ENCODE measurements around the gene ZNF439. TPM values are rescaled to one million over a fixed set of nuclear protein-coding genes. Genes with fewer than 3 reads are reported as not detected.
"Not testable (repeated sequence)": the region's sequence is repeated elsewhere in the genome, so short reads cannot be mapped to it uniquely, and the experiment has no call there.

ZNF439 gene
- total and polyA plus RNA-seq, 2 experiments from 2014 or later, result 8.8 to 12.1 TPM

DNA sequence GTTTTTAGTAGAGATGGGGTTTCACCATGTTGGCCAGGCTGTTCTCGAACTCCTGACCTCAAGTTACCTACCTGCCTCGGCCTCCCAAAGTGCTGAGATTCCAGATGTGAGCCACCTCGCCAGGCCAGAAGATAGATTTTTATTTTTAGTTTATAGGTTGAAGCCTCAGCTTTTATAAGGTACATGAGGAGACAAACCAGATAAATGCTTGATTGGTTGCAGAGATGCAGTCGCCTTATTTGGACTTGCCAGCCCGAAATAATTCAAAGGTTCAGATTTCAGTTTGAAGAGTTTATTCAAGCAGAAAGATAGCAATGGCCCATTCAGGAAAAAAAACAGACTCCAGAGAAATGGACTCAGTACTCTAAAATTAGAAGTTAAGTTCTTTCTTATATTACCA lies 42.1 kb downstream of the ZNF439 start:
- H3K36me3 ChIP-seq (ENCODE audit: low read depth), result no peaks in the 10 kb centered on the region
- H3K4me2 ChIP-seq (ENCODE audit: unreplicated experiment), result no peak overlapping the region
- H3K9ac ChIP-seq, result no peak overlapping the region
- H3K27ac ChIP-seq, result no peak overlapping the region
- H3K4me1 ChIP-seq (ENCODE audit: insufficient read depth), result peaks cover 6% of the 10 kb centered on the region; the same call in 1 of the 2 replicates
- H3K9me2 ChIP-seq (ENCODE audit: insufficient read depth), result no peaks in the 10 kb centered on the region
- peaks cover 11% of the 10 kb centered on the region; the same call in 1 of the 2 replicates for H3F3A ChIP-seq (ENCODE audit: insufficient read depth)
- WGBS, 2 experiments (ENCODE audit: low coverage in 1 of 2, low lambda C conversion rate in 2 of 2, missing lambda C conversion rate in 2 of 2), result 93 to 98% methylated on average over 5 of the region's 5 CpGs
- in situ Hi-C loops (cut with MboI), result no loop called here
- no peak for DNase-seq
- H3K27me3 ChIP-seq (replicated peaks; ENCODE audit: insufficient read depth), result no peaks in the 10 kb centered on the region
- H3K79me2 ChIP-seq (ENCODE audit: insufficient read depth), result peaks cover 57% of the 10 kb centered on the region
- H4K20me1 ChIP-seq (ENCODE audit: insufficient read depth), result no peaks in the 10 kb centered on the region
- H3K9me3 ChIP-seq (ENCODE audit: low read depth), result no peaks in the 10 kb centered on the region
- TF ChIP-seq EZH2 (IDR thresholded peaks at IDR 0.05; ENCODE audit: insufficient read depth, poor library complexity, severe bottlenecking), result no peak
- H3K4me3 ChIP-seq, result no peak overlapping the region
- no peak overlapping the region for H2AFZ ChIP-seq

DNA sequence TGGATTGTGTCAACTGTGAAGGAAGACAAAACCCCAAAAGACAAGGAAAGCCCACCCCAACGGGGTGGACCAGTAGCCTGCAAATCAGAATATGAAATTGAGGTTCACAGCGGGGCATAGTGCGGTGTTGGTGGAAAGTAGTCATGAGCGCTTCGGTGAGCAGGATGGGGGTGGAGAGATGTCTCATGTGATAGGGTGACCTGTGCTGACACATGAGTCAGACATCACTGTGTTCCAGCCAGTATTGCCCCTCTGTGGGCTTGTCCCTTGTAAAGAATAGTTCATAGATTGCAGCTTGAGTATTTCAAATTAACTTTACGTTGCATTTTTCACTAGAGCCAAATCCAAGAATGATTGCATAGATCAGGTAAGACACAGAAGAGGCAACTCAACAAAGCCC lies 46.3 kb downstream of the ZNF439 start:
- Histone ChIP-seq H3K27me3 (replicated peaks; ENCODE audit: insufficient read depth) (no peaks in the 10 kb centered on the region), H3K27ac (no peak overlapping the region), H3K9me2 (ENCODE audit: insufficient read depth) (no peaks in the 10 kb centered on the region), H4K20me1 (ENCODE audit: insufficient read depth) (no peaks in the 10 kb centered on the region), H3K9me3 (ENCODE audit: low read depth) (no peaks in the 10 kb centered on the region), H3K4me1 (ENCODE audit: insufficient read depth) (no peaks in the 10 kb centered on the region), H3K4me2 (ENCODE audit: unreplicated experiment) (no peak overlapping the region), H3K9ac (no peak overlapping the region), H3K79me2 (ENCODE audit: insufficient read depth) (peaks cover 53% of the 10 kb centered on the region), H2AFZ (no peak overlapping the region), H3F3A (ENCODE audit: insufficient read depth) (no peaks in the 10 kb centered on the region), H3K36me3 (ENCODE audit: low read depth) (no peaks in the 10 kb centered on the region), H3K4me3 (no peak overlapping the region)
- TF ChIP-seq EZH2 (IDR thresholded peaks at IDR 0.05; ENCODE audit: insufficient read depth, poor library complexity, severe bottlenecking) (no peak), EZH2phosphoT487 (IDR thresholded peaks at IDR 0.05; ENCODE audit: insufficient read depth, low read depth) (no peak)
- in situ Hi-C loops (cut with MboI), result no loop called here
- no peak for DNase-seq
- WGBS, 2 experiments (ENCODE audit: low coverage in 1 of 2, low lambda C conversion rate in 2 of 2, missing lambda C conversion rate in 2 of 2), result 95 to 99% methylated on average over 6 of the region's 6 CpGs

DNA sequence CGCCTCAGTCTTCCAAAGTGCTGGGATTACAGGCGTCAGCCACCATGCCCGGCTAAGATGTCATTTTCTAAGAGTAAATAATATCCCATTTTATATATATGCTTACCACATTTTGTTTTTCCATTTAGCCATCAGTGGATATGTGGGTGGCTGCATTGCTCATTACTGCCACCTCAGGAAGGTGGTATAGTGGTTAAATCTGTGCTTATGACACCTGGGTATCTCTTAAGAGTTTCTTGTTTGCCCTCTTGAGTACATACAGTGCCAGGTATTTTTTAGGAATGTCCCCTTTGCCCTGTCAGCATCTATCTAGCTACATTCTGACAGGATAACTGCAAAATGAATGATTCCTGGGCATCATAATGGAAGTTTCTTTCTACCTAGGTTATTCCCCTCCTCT lies 53.7 kb downstream of the ZNF439 start:
- no peak overlapping the region for H3K4me3 ChIP-seq
- DNase-seq, result no peak
- peaks cover 42% of the 10 kb centered on the region for H3K36me3 ChIP-seq (ENCODE audit: low read depth)
- H3K4me2 ChIP-seq (ENCODE audit: unreplicated experiment), result no peak overlapping the region
- H2AFZ ChIP-seq, result no peak overlapping the region
- TF ChIP-seq EZH2phosphoT487 (IDR thresholded peaks at IDR 0.05; ENCODE audit: insufficient read depth, low read depth) (no peak), EZH2 (IDR thresholded peaks at IDR 0.05; ENCODE audit: insufficient read depth, poor library complexity, severe bottlenecking) (no peak)
- no peaks in the 10 kb centered on the region for H3K4me1 ChIP-seq (ENCODE audit: insufficient read depth)
- no peak overlapping the region for H3K27ac ChIP-seq
- H3K27me3 ChIP-seq (replicated peaks; ENCODE audit: insufficient read depth), result no peaks in the 10 kb centered on the region
- no peaks in the 10 kb centered on the region for H4K20me1 ChIP-seq (ENCODE audit: insufficient read depth)
- WGBS, 2 experiments (ENCODE audit: low coverage in 1 of 2, low lambda C conversion rate in 2 of 2, missing lambda C conversion rate in 2 of 2), result 99 to 100% methylated on average over 3 of the region's 3 CpGs
- no peak overlapping the region for H3K9ac ChIP-seq
- H3K79me2 ChIP-seq (ENCODE audit: insufficient read depth), result peaks cover 24% of the 10 kb centered on the region; the same call in 1 of the 2 replicates
- 0 out of 2 replicates have a peak, but pooled peaks cover 7% of the 10 kb centered on the region for H3F3A ChIP-seq (ENCODE audit: insufficient read depth)
- H3K9me2 ChIP-seq (ENCODE audit: insufficient read depth), result no peaks in the 10 kb centered on the region
- in situ Hi-C loops (cut with MboI), result no loop called here
- peaks cover 12% of the 10 kb centered on the region for H3K9me3 ChIP-seq (ENCODE audit: low read depth)

DNA sequence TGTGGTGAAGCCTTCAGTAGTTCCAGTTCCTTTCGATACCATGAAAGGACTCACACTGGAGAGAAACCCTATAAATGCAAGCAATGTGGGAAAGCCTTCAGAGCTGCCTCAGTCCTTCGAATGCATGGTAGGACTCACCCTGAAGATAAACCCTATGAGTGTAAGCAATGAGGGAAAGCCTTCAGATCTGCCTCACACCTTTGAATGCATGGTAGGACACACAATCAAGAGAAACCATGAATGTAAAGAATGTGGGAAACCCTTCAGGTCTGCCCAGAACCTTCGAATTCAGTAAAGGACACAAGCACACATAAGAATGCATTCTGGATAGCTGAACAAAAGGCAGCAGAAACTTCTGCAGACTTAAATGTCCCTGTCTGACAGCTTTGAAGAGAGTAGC lies 57.4 kb downstream of the ZNF439 start:
- Histone ChIP-seq H4K20me1 (ENCODE audit: insufficient read depth) (no peaks in the 10 kb centered on the region), H3K9ac (no peak overlapping the region), H3K79me2 (ENCODE audit: insufficient read depth) (peaks cover 15% of the 10 kb centered on the region; the same call in 1 of the 2 replicates), H3K4me3 (no peak overlapping the region), H3K36me3 (ENCODE audit: low read depth) (peaks cover 42% of the 10 kb centered on the region), H3K4me2 (ENCODE audit: unreplicated experiment) (no peak overlapping the region), H3K4me1 (ENCODE audit: insufficient read depth) (no peaks in the 10 kb centered on the region), H3K27ac (no peak overlapping the region), H3K9me2 (ENCODE audit: insufficient read depth) (no peaks in the 10 kb centered on the region), H3K27me3 (replicated peaks; ENCODE audit: insufficient read depth) (no peaks in the 10 kb centered on the region), H2AFZ (no peak overlapping the region), H3K9me3 (ENCODE audit: low read depth) (peaks cover 12% of the 10 kb centered on the region), H3F3A (ENCODE audit: insufficient read depth) (0 out of 2 replicates have a peak, but pooled peaks cover 7% of the 10 kb centered on the region)
- DNase-seq, result no peak
- WGBS, 2 experiments (ENCODE audit: low coverage in 1 of 2, low lambda C conversion rate in 2 of 2, missing lambda C conversion rate in 2 of 2), result 98 to 99% methylated on average over 3 of the region's 3 CpGs
- no peak for TF ChIP-seq EZH2phosphoT487 (IDR thresholded peaks at IDR 0.05; ENCODE audit: insufficient read depth, low read depth)
- TF ChIP-seq EZH2 (IDR thresholded peaks at IDR 0.05; ENCODE audit: insufficient read depth, poor library complexity, severe bottlenecking), result no peak
- in situ Hi-C loops (cut with MboI), result no loop called here

DNA sequence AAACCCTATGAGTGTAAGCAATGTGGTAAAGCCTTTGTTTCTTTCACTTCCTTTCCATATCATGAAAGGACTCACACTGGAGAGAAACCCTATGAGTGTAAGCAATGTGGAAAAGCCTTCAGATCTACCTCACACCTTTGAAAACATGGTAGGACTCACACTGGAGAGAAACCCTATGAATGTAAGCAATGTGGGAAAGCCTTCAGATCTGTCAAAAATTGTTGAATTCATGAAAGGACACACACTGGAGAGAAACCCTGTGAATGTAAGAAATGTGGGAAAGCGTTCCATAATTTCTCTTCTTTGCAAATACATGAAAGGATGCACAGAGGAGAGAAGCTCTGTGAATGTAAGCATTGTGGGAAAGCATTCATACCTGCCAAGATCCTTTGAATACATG lies 63.4 kb downstream of the ZNF439 start:
- DNase-seq; H3F3A ChIP-seq (ENCODE audit: insufficient read depth); H3K27me3 ChIP-seq (replicated peaks; ENCODE audit: insufficient read depth); H4K20me1 ChIP-seq (ENCODE audit: insufficient read depth); H3K4me1 ChIP-seq (ENCODE audit: insufficient read depth); H3K4me2 ChIP-seq (ENCODE audit: unreplicated experiment); H3K4me3 ChIP-seq; H3K27ac ChIP-seq; H3K79me2 ChIP-seq (ENCODE audit: insufficient read depth); H3K36me3 ChIP-seq (ENCODE audit: low read depth); in situ Hi-C loops (cut with MboI); H3K9me3 ChIP-seq (ENCODE audit: low read depth); H3K9ac ChIP-seq; H3K9me2 ChIP-seq (ENCODE audit: insufficient read depth); H2AFZ ChIP-seq: not testable (repeated sequence)
- 90 to 100% methylated on average over 1 of the region's 1 CpG for WGBS, 2 experiments (ENCODE audit: low coverage in 1 of 2, low lambda C conversion rate in 2 of 2, missing lambda C conversion rate in 2 of 2)

DNA sequence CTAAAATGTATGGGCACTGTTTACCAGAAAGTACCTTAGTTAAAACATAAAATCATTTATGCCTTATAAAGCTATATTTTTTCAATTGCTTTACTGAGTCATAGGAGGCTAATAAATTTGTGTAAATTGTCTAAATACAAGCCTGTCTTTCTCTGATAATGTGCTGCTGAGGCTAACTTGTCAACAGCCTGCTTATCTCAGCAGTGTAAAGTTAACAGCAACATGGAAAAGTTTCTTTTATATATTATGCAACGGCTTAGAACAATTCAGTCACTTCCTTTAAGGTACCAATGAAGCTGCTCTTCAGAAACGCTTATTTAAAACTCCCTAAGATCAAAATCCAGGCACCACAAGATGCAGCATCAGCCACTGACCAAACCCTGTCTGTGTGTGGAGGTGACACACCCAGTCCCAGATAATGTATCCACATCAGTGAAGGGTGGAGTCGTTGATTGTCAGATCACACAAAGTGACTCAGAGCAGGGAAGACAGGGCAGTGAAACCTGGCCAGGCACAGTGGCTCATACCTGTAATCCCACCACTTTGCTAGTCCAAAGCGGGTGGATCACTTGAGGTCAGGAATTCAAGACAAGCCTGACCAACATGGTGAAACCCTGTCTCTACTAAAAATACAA lies 66.0 kb downstream of the ZNF439 start:
- WGBS, 2 experiments (ENCODE audit: low coverage in 1 of 2, low lambda C conversion rate in 2 of 2, missing lambda C conversion rate in 2 of 2), result 89 to 91% methylated on average over 4 of the region's 4 CpGs

More for the DNA sequence above, 66.0 kb downstream of the ZNF439 start:
- H3K9me2 ChIP-seq (ENCODE audit: insufficient read depth); H3K79me2 ChIP-seq (ENCODE audit: insufficient read depth); H3K27ac ChIP-seq; H3K4me2 ChIP-seq (ENCODE audit: unreplicated experiment); H3K36me3 ChIP-seq (ENCODE audit: low read depth); DNase-seq; in situ Hi-C loops (cut with MboI); H3K9me3 ChIP-seq (ENCODE audit: low read depth); H2AFZ ChIP-seq; H3K4me1 ChIP-seq (ENCODE audit: insufficient read depth); H3K4me3 ChIP-seq; H3K27me3 ChIP-seq (replicated peaks; ENCODE audit: insufficient read depth); H4K20me1 ChIP-seq (ENCODE audit: insufficient read depth); H3F3A ChIP-seq (ENCODE audit: insufficient read depth); H3K9ac ChIP-seq: not testable (repeated sequence)
